Measurements from ENCODE around the gene RPP38.

- no peak for TF ChIP-seq USF2 (IDR thresholded peaks at IDR 0.05; ENCODE audit: low read depth, low read length)
- no peak for TF ChIP-seq CTCF (conservative IDR thresholded peaks at IDR 0.05; ENCODE audit: low read depth, low read length)
- no peak for TF ChIP-seq POLR2A (IDR thresholded peaks at IDR 0.05; ENCODE audit: low read depth, low read length)
- no peak for TF ChIP-seq BHLHE40 (IDR thresholded peaks at IDR 0.05; ENCODE audit: low read depth, low read length)
Observed at GRCh38 chr10:15118615-15119014, 21.5 kb downstream of the RPP38 start.
